Activated naive CD4-positive, alpha-beta T cell (primary cell): ENCODE measurements around the gene GATM.
"Not testable (repeated sequence)": the region's sequence is repeated elsewhere in the genome, so short reads cannot be mapped to it uniquely, and the experiment has no call there.

Experiments used
- DNase-seq, 4 experiments: peaks; one replicate each; lab custom pipeline; 2025; lab: John Stamatoyannopoulos, UW

GATM gene

GRCh38 chr15:45354711-45355110 lies 23.6 kb downstream of the GATM start:
- no peak for DNase-seq

GRCh38 chr15:45351227-45351626 lies 27.1 kb downstream of the GATM start:
- no peak for DNase-seq

GRCh38 chr15:45349623-45350022 lies 28.7 kb downstream of the GATM start:
- no peak for DNase-seq

GRCh38 chr15:45347989-45348388 lies 30.4 kb downstream of the GATM start:
- no peak for DNase-seq

GRCh38 chr15:45347033-45347432 lies 31.3 kb downstream of the GATM start:
- no peak for DNase-seq

- no peak for DNase-seq
These were observed 32.0 kb downstream of the GATM start for GRCh38 chr15:45346381-45346780.

GRCh38 chr15:45343258-45343860 lies 35.0 kb downstream of the GATM start:
- DNase-seq = no peak

GRCh38 chr15:45341790-45342189 lies 36.6 kb downstream of the GATM start:
- DNase-seq = no peak

GRCh38 chr15:45340429-45340828 lies 37.9 kb downstream of the GATM start:
- no peak for DNase-seq

- no peak for DNase-seq
These were observed 39.9 kb downstream of the GATM start for GRCh38 chr15:45338417-45338816.

GRCh38 chr15:45337224-45337623 lies 41.1 kb downstream of the GATM start:
- no peak for DNase-seq

- DNase-seq = no peak
These were observed 44.8 kb downstream of the GATM start for GRCh38 chr15:45333550-45333949.

- no peak for DNase-seq
These were observed 45.6 kb downstream of the GATM start for GRCh38 chr15:45332694-45333093.

- no peak for DNase-seq
These were observed 46.4 kb downstream of the GATM start for GRCh38 chr15:45331972-45332371.

- no peak for DNase-seq
These were observed 49.7 kb downstream of the GATM start for GRCh38 chr15:45328663-45329062.

GRCh38 chr15:45326741-45327140 lies 51.6 kb downstream of the GATM start:
- no peak for DNase-seq

GRCh38 chr15:45326280-45326679 lies 52.1 kb downstream of the GATM start:
- no peak for DNase-seq

- no peak for DNase-seq
These were observed 57.7 kb downstream of the GATM start for GRCh38 chr15:45320581-45321205.

- DNase-seq = no peak
These were observed 58.7 kb downstream of the GATM start for GRCh38 chr15:45319472-45320214.

- DNase-seq = no peak
These were observed 63.4 kb downstream of the GATM start for GRCh38 chr15:45314960-45315359.

GRCh38 chr15:45314117-45314516 lies 64.2 kb downstream of the GATM start:
- not testable (repeated sequence) for DNase-seq
